Right atrium auricular region (tissue), 2 donors: ENCODE measurements around the gene LEPR. TPM values are rescaled to one million over a fixed set of nuclear protein-coding genes. Genes with fewer than 3 reads are reported as not detected.

Source experiments
- DNase-seq: peaks from one replicate; pipeline ENCODE4 v3.0.0-alpha.2; 2019; ENCODE audit warnings: low spot score
- H3K27ac ChIP-seq, 2 donors: fragments of 200-600 bp; sonication (generic); 1 replicate in 1 of 2; 2 replicates in 1 of 2; pipeline ENCODE4 v1.5.1; 2016 to 2019
- H3K27me3 ChIP-seq, 2 donors: fragments of 200-600 bp; sonication (generic); one replicate each; pipeline versions ENCODE4 v1.5.1 to v1.6.0; 2017 to 2019
- H3K36me3 ChIP-seq: fragments of 200-600 bp; sonication (generic); one replicate; pipeline ENCODE4 v1.5.1; 2016
- H3K4me1 ChIP-seq, 2 donors: fragments of 200-600 bp; sonication (generic); one replicate each; pipeline versions ENCODE4 v1.5.1 to v1.6.0; 2017 to 2019
- H3K4me3 ChIP-seq, 2 donors: fragments of 200-600 bp; sonication (generic); 1 replicate in 1 of 2; 2 replicates in 1 of 2; pipeline ENCODE4 v1.5.1; 2017 to 2019; ENCODE audit warnings: mild to moderate bottlenecking in 1 of 2, moderate library complexity in 1 of 2
- H3K9me3 ChIP-seq, 2 donors: fragments of 200-600 bp; sonication (generic); one replicate each; pipeline ENCODE4 v1.5.1; 2019
- CTCF ChIP-seq, 2 donors: fragments of 200-600 bp; sonication (generic); IDR thresholded peaks; one replicate each; pipeline ENCODE4 v1.5.1; 2019; ENCODE audit warnings: antibody characterized with exemption in 2 of 2
- total RNA-seq, 2 donors: library from RNA; depleted of rRNA; stranded (reverse); fragments of >200 nt; gene quantifications; one replicate each; pipeline ENCODE4 v1.1.0, GENCODE V29; 2016

The LEPR gene
- total RNA-seq, 2 donors from 2014 or later = 10.8 to 25.2 TPM

GRCh38 chr1:65431111-65431705 is 10.7 kb downstream of the LEPR start:
- TF ChIP-seq CTCF (IDR thresholded peaks at IDR 0.05) = peak; percentile 42 to 73
- peak overlapping the region in 1 of 2 donors; percentile 61 for H3K27ac ChIP-seq

DNA sequence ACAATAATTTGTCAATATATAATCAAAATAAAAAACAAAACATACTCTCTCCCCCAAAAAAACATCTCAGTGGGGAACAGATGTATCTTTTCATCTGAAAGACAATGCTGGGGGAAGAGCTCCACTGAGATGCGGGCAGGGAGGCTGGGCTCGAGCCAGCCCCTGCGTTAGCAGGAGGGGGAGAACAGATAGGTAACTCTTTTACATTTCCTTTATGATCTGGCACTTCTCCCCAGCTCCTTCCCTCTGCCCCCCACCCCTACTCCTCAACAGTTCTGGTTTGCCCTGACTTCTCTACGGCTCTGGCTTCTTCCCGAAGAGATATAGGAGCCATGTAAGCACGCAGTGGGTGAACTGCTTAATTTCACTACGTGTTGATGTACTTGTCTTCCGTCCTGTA is 12.4 kb downstream of the LEPR start:
- H3K4me1 ChIP-seq = peaks cover 0 to 10% of the 10 kb centered on the region in 2 donors
- H3K36me3 ChIP-seq = peaks cover 9% of the 10 kb centered on the region
- DNase-seq = no peak
- no peak for TF ChIP-seq CTCF (IDR thresholded peaks at IDR 0.05)
- no peak overlapping the region for H3K4me3 ChIP-seq
- no peaks in the 10 kb centered on the region for H3K27me3 ChIP-seq
- H3K27ac ChIP-seq = no peak overlapping the region
- no peaks in the 10 kb centered on the region for H3K9me3 ChIP-seq

More at GRCh38 chr1:65431111-65431705, 10.7 kb downstream of the LEPR start:
- peaks cover 0 to 10% of the 10 kb centered on the region in 2 donors for H3K4me1 ChIP-seq
- H3K36me3 ChIP-seq = peaks cover 26% of the 10 kb centered on the region
- no peaks in the 10 kb centered on the region for H3K9me3 ChIP-seq
- H3K27me3 ChIP-seq = no peaks in the 10 kb centered on the region
- DNase-seq = no peak
- H3K4me3 ChIP-seq = no peak overlapping the region

DNA sequence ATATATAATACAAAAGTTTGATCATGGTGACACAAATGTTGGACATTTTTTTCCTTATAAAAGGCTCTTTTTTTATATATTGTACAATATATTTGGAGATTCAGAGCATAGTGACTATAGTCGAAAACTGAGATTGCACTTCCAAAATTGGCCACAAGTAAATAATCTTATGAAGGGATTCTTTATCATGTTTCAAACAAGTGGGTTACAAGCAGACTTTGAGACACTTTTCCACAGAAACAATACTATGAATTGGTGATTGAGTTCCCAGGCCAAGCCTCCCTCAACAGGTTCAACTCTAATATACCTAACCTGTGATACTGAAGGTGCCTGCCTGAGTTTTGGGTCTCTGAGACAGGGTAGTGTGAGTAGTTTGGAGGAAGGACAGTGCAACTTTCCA is 13.8 kb downstream of the LEPR start:
- no peaks in the 10 kb centered on the region for H3K9me3 ChIP-seq
- DNase-seq = no peak
- no peaks in the 10 kb centered on the region for H3K27me3 ChIP-seq
- no peak overlapping the region for H3K27ac ChIP-seq
- peaks cover 0 to 10% of the 10 kb centered on the region in 2 donors for H3K4me1 ChIP-seq
- peaks cover 9% of the 10 kb centered on the region for H3K36me3 ChIP-seq
- no peak for TF ChIP-seq CTCF (IDR thresholded peaks at IDR 0.05)
- H3K4me3 ChIP-seq = no peak overlapping the region

DNA sequence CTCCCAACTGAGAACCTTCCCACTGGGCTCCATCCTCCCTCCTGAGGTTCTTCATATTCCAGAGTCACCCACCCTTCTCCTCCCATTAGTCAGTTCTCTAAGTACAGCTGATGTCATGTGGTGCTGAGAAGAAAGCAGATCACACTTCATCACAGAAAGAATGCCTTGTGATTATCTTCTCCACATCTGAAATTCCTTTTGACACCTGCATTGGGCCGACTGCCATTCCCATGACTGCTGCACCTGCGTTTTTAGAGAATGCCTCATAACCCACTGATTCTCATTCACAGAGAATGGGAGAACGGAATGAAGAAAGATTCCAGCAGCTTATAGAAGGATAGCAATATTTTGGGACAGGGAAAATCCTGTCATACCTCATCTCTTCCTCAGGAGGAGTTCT is 14.3 kb downstream of the LEPR start:
- no peak overlapping the region for H3K27ac ChIP-seq
- no peaks in the 10 kb centered on the region for H3K9me3 ChIP-seq
- peaks cover 0 to 10% of the 10 kb centered on the region in 2 donors for H3K4me1 ChIP-seq
- no peak for TF ChIP-seq CTCF (IDR thresholded peaks at IDR 0.05)
- no peak overlapping the region for H3K4me3 ChIP-seq
- peaks cover 9% of the 10 kb centered on the region for H3K36me3 ChIP-seq
- H3K27me3 ChIP-seq = no peaks in the 10 kb centered on the region
- no peak for DNase-seq

GRCh38 chr1:65435987-65436386 is 15.5 kb downstream of the LEPR start:
- peaks cover 0 to 9% of the 10 kb centered on the region in 2 donors for H3K4me1 ChIP-seq
- no peak overlapping the region for H3K4me3 ChIP-seq
- no peak for DNase-seq
- no peaks in the 10 kb centered on the region for H3K9me3 ChIP-seq
- no peak overlapping the region for H3K27ac ChIP-seq
- H3K36me3 ChIP-seq = peaks cover 9% of the 10 kb centered on the region
- H3K27me3 ChIP-seq = no peaks in the 10 kb centered on the region
- no peak for TF ChIP-seq CTCF (IDR thresholded peaks at IDR 0.05)

DNA sequence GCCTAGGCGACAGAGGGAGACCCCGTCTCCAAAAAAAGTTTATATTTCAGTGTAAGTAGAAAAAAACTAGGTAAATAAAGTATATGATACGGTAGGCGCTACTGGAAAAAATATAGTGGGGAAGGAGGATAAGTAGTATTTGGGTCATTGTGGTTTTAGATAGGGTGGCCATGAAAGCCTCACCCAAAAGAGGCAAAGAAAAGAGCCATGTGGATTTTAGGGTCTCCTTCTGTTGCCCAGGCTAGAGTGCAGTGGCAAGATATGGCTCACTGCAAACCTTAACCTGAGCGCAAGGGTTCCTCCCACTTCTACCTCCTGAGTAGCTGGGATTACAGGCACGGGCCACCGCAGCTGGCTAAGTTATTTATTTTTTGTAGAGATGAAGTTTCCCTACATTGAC is 17.1 kb downstream of the LEPR start:
- no peaks in the 10 kb centered on the region for H3K27me3 ChIP-seq
- H3K4me3 ChIP-seq = no peak overlapping the region
- H3K9me3 ChIP-seq = no peaks in the 10 kb centered on the region
- DNase-seq = no peak
- no peak for TF ChIP-seq CTCF (IDR thresholded peaks at IDR 0.05)
- H3K27ac ChIP-seq = no peak overlapping the region
- no peaks in the 10 kb centered on the region for H3K36me3 ChIP-seq
- H3K4me1 ChIP-seq = no peaks in the 10 kb centered on the region
